ENCODE results near the gene SERTAD3. TPM values are rescaled to one million over a fixed set of nuclear protein-coding genes. Genes with fewer than 3 reads are reported as not detected.

The SERTAD3 gene
- total and polyA plus RNA-seq, 2 of the 8 experiments (the other 6 are each of a cell fraction or from before 2014, with no cell fraction given) = 15.1 to 32.1 TPM

- Histone ChIP-seq H2BK120ac (replicated peaks; ENCODE audit: low read depth, low read length) (no peak overlapping the region), H2BK12ac (ENCODE audit: low read depth, low read length) (no peak overlapping the region), H4K5ac (ENCODE audit: insufficient read length, low read depth, low read length) (no peak overlapping the region), H3K36me3 (ENCODE audit: control insufficient read depth in 2 of 4, insufficient read depth in 4 of 4, low read length in 3 of 4) (no peaks in the 10 kb centered on the region), H2BK15ac (ENCODE audit: low read length) (peak overlapping the region; percentile 46; the same call in 1 of the 2 replicates), H3K9me3 (ENCODE audit: insufficient read depth in 2 of 2, low read depth in 1 of 2, low read length in 1 of 2) (no peaks in the 10 kb centered on the region), H3K9ac (replicated peaks in 1 of 4; ENCODE audit: extremely low read depth in 1 of 4, low read depth in 3 of 4, low read length in 3 of 4) (no peak overlapping the region), H3K79me2 (ENCODE audit: control insufficient read depth in 1 of 2, insufficient read depth in 2 of 2, low read length in 2 of 2) (no peaks in the 10 kb centered on the region), H4K91ac (replicated peaks; ENCODE audit: insufficient read length, low read length) (no peak overlapping the region), H4K20me1 (replicated peaks in 1 of 2; ENCODE audit: control insufficient read depth in 1 of 2, insufficient read depth in 2 of 2, low read length in 2 of 2) (no peaks in the 10 kb centered on the region), H3K27me3 (replicated peaks in 1 of 4; ENCODE audit: control insufficient read depth in 3 of 4, extremely low read depth in 1 of 4, insufficient read depth in 3 of 4, low read length in 3 of 4) (no peaks in the 10 kb centered on the region), H3K4ac (replicated peaks; ENCODE audit: insufficient read length, low read depth, low read length) (no peak overlapping the region), H3K27ac (ENCODE audit: low read depth, low read length) (no peak overlapping the region), H2BK5ac (ENCODE audit: low read depth, low read length) (no peak overlapping the region; the same call in 1 of the 2 replicates), H2AK5ac (ENCODE audit: low read depth, low read length) (no peak overlapping the region), H3K23ac (ENCODE audit: insufficient read length) (no peak overlapping the region), H4K8ac (ENCODE audit: extremely low read depth, insufficient read depth, low read length) (no peak overlapping the region), H3K56ac (replicated peaks; ENCODE audit: insufficient read length, low read depth, low read length) (no peak overlapping the region), H3K4me3 (ENCODE audit: extremely low read depth in 1 of 4, insufficient read depth in 2 of 4, low read depth in 3 of 4, low read length in 4 of 4) (no peak overlapping the region), H3K18ac (ENCODE audit: extremely low read depth, low read length) (no peak overlapping the region), H2AFZ (ENCODE audit: low read length) (no peak overlapping the region), H3K23me2 (ENCODE audit: low read depth, low read length) (no peaks in the 10 kb centered on the region), H3K79me1 (ENCODE audit: low read depth, low read length) (no peaks in the 10 kb centered on the region), H2BK20ac (ENCODE audit: low read length) (no peak overlapping the region), H3K4me1 (replicated peaks in 1 of 4; ENCODE audit: control insufficient read depth in 3 of 4, insufficient read depth in 4 of 4, low read length in 3 of 4) (peaks cover 0 to 4% (median 3%) of the 10 kb centered on the region in 4 experiments; a peak in 3 of 7 replicates), H3K4me2 (ENCODE audit: insufficient read depth in 1 of 2, low read depth in 2 of 2, low read length in 2 of 2) (no peak overlapping the region), H3K14ac (ENCODE audit: insufficient read length) (no peak overlapping the region)
- TF ChIP-seq SP4 (IDR thresholded peaks at IDR 0.05; ENCODE audit: low read length) (no peak), POU5F1 (IDR thresholded peaks at IDR 0.05; ENCODE audit: low read depth, low read length) (no peak), SP2 (IDR thresholded peaks at IDR 0.05; ENCODE audit: low read length) (no peak), MAX (IDR thresholded peaks at IDR 0.05) (no peak), RFX5 (IDR thresholded peaks at IDR 0.05; ENCODE audit: borderline replicate concordance, low read depth, low read length) (no peak), USF2 (IDR thresholded peaks at IDR 0.05; ENCODE audit: low read length) (no peak), CEBPB (IDR thresholded peaks at IDR 0.05; ENCODE audit: low read depth, low read length) (no peak), POLR2A (IDR thresholded peaks at IDR 0.05; ENCODE audit: control extremely low read depth in 1 of 2, low read depth in 2 of 2, low read length in 2 of 2) (no peak), TCF12 (IDR thresholded peaks at IDR 0.05; ENCODE audit: low read depth, low read length) (no peak), TAF1 (IDR thresholded peaks at IDR 0.05; ENCODE audit: low read depth, low read length) (no peak), KDM5A (IDR thresholded peaks at IDR 0.05; ENCODE audit: low read length) (no peak), BRCA1 (IDR thresholded peaks at IDR 0.05; ENCODE audit: low read depth, low read length) (no peak)
- CTCF ChIA-PET (ENCODE audit: partially characterized antibody) = interaction anchor here (1.1 kb wide), 2 partner anchors 10 to 555 kb away, joined by 3 read pairs; no protein-coding TSS in a partner anchor
- DNase-seq (ENCODE audit: low read depth in 1 of 2, low spot score in 2 of 2) = no peak
- POLR2A ChIA-PET (ENCODE audit: partially characterized antibody) = interaction anchor here (0.6 kb wide), 1 partner anchor 57 kb away, joined by 3 read pairs; no protein-coding TSS in a partner anchor
- WGBS, 2 experiments (ENCODE audit: extremely low coverage in 1 of 2, insufficient coverage in 1 of 2, insufficient read length in 1 of 2, insufficient replicate concordance in 2 of 2, low coverage in 1 of 2, low lambda C conversion rate in 2 of 2, missing lambda C conversion rate in 1 of 2) = 86% methylated on average over 8 of the region's 8 CpGs; no CpG with 5 or more reads in 1 of the 2 experiments
- FAIRE-seq = no peak
These were observed 52.0 kb downstream of the SERTAD3 start for GRCh38 chr19:40392123-40392522.
